Prostate gland (tissue), 2 donors: ENCODE results near the gene UBE4B. TPM values are rescaled to one million over a fixed set of nuclear protein-coding genes. Genes with fewer than 3 reads are reported as not detected.
A peak's percentile ranks its signal among the peaks of the same experiment; 100 is the strongest.

Source experiments
- DNase-seq: peaks from one replicate; pipeline ENCODE4 v3.0.0-alpha.2; 2019; ENCODE audit warnings: low spot score
- H3K27ac ChIP-seq, 2 donors: fragments of 200-600 bp; sonication (generic); 2 replicates each; pipeline ENCODE4 v1.5.1; 2017 to 2019
- H3K27me3 ChIP-seq: fragments of 200-600 bp; sonication (generic); replicated peaks from 2 replicates; pipeline ENCODE4 v1.5.1; 2019; ENCODE audit not compliant: insufficient read depth
- H3K36me3 ChIP-seq, 2 donors: fragments of 200-600 bp; sonication (generic); 1 replicate in 1 of 2; 2 replicates in 1 of 2; pipeline versions ENCODE4 v1.5.1 to v1.8.1; 2017 to 2019
- H3K4me1 ChIP-seq: fragments of 200-600 bp; sonication (generic); replicated peaks from 2 replicates; pipeline ENCODE4 v1.5.1; 2019
- H3K4me3 ChIP-seq, 2 donors: fragments of 200-600 bp; sonication (generic); 2 replicates each; pipeline ENCODE4 v1.5.1; 2017 to 2019
- H3K9me3 ChIP-seq: fragments of 200-600 bp; sonication (generic); 2 replicates; pipeline ENCODE4 v1.5.1; 2017
- POLR2A ChIP-seq: fragments of 450-650 bp; IDR thresholded peaks from one replicate; pipeline ENCODE4 v1.6.1; 2016; ENCODE audit warnings: antibody characterized with exemption, mild to moderate bottlenecking
- POLR2AphosphoS5 ChIP-seq: sonication (generic); formaldehyde crosslinking; IDR thresholded peaks from one replicate; pipeline ENCODE4 v1.6.1; 2017; ENCODE audit warnings: antibody characterized with exemption
- WGBS: methylation state at CpG from one replicate; pipeline ENCODE4 v1.1.5; 2018; 5-methylcytosine and 5-hydroxymethylcytosine counted together
- intact Hi-C: fragments of 100-400 bp; cut with DNase I; formaldehyde crosslinking; loops from one replicate; pipeline ENCODE4 v1.14.2; 2022
- total RNA-seq, 2 donors: library from RNA; depleted of rRNA; stranded (reverse); fragments of >200 nt; gene quantifications; one replicate each; pipeline ENCODE4 v1.1.0, GENCODE V29; 2016
- TF ChIP-seq, protein P1 (sequence below), 4 experiments: fragments of 200-600 bp in 2 of 4; fragments of 450-650 bp in 2 of 4; sonication (generic) in 2 of 4; IDR thresholded peaks; 1 replicate in 3 of 4; 2 replicates in 1 of 4; pipeline ENCODE4 v1.5.1; 2016 to 2019; ENCODE audit warnings: antibody characterized with exemption in 4 of 4, mild to moderate bottlenecking in 2 of 4, moderate library complexity in 2 of 4

Gene UBE4B
- total RNA-seq, 2 donors from 2014 or later: 49.0 to 68.1 TPM

DNA sequence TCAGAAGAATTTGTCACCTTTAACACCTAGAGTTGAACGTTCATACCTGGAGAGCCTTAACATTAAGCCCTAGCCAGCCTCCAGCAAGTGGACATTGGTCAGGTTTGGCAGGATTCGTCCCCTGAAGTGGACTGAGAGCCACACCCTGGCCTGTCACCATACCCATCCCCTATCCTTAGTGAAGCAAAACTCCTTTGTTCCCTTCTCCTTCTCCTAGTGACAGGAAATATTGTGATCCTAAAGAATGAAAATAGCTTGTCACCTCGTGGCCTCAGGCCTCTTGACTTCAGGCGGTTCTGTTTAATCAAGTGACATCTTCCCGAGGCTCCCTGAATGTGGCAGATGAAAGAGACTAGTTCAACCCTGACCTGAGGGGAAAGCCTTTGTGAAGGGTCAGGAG, 52.3 kb downstream of the UBE4B start:
- Histone ChIP-seq H3K27ac (no peak overlapping the region), H3K9me3 (no peaks in the 10 kb centered on the region), H3K4me1 (no peaks in the 10 kb centered on the region), H3K27me3 (no peaks in the 10 kb centered on the region), H3K4me3 (no peak overlapping the region), H3K36me3 (no peaks in the 10 kb centered on the region)
- WGBS: 69% methylated on average over 5 of the region's 5 CpGs
- TF ChIP-seq, protein P1, sequence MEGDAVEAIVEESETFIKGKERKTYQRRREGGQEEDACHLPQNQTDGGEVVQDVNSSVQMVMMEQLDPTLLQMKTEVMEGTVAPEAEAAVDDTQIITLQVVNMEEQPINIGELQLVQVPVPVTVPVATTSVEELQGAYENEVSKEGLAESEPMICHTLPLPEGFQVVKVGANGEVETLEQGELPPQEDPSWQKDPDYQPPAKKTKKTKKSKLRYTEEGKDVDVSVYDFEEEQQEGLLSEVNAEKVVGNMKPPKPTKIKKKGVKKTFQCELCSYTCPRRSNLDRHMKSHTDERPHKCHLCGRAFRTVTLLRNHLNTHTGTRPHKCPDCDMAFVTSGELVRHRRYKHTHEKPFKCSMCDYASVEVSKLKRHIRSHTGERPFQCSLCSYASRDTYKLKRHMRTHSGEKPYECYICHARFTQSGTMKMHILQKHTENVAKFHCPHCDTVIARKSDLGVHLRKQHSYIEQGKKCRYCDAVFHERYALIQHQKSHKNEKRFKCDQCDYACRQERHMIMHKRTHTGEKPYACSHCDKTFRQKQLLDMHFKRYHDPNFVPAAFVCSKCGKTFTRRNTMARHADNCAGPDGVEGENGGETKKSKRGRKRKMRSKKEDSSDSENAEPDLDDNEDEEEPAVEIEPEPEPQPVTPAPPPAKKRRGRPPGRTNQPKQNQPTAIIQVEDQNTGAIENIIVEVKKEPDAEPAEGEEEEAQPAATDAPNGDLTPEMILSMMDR (IDR thresholded peaks at IDR 0.05): no peak
- TF ChIP-seq POLR2A (no peak), POLR2AphosphoS5 (no peak)
- no peak for DNase-seq
- intact Hi-C loops: no loop called here

DNA sequence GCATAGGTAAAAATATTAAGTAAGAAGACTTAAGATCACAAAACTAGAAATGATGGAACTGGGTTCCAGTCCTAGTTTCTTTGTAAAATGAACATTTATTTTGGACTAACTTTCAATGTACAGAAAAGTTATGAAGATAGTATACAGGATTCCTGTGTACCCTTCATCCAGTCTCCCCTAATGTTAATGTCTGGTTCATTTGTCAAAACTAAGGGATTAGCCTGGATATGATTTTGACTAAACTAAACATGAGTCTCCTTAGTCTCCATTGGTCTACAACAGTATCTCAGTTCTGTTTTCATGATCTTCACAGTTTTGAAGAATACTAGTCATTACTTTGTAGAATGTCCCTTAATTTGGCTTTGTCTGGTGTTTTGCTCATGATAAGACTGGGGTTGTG, 54.5 kb downstream of the UBE4B start:
- H3K9me3 ChIP-seq: no peaks in the 10 kb centered on the region
- no peaks in the 10 kb centered on the region for H3K36me3 ChIP-seq
- TF ChIP-seq POLR2A: no peak
- TF ChIP-seq POLR2AphosphoS5: no peak
- TF ChIP-seq, protein P1 (IDR thresholded peaks at IDR 0.05): no peak
- no peaks in the 10 kb centered on the region for H3K27me3 ChIP-seq
- no peak overlapping the region for H3K4me3 ChIP-seq
- H3K4me1 ChIP-seq: no peaks in the 10 kb centered on the region
- no peak overlapping the region for H3K27ac ChIP-seq
- DNase-seq: no peak
- intact Hi-C loops: no loop called here

GRCh38 chr1:10101929-10102328, 69.2 kb downstream of the UBE4B start:
- Histone ChIP-seq H3K4me3 (no peak overlapping the region), H3K27ac (no peak overlapping the region), H3K27me3 (no peaks in the 10 kb centered on the region), H3K4me1 (peaks cover 6% of the 10 kb centered on the region), H3K36me3 (no peaks in the 10 kb centered on the region), H3K9me3 (no peaks in the 10 kb centered on the region)
- intact Hi-C loops: no loop called here
- DNase-seq: no peak
- no peak for TF ChIP-seq POLR2AphosphoS5
- TF ChIP-seq, protein P1 (IDR thresholded peaks at IDR 0.05): peak in 1 of 4 experiments; percentile 17

- Histone ChIP-seq H3K36me3 (no peaks in the 10 kb centered on the region), H3K27me3 (no peaks in the 10 kb centered on the region), H3K27ac (no peak overlapping the region), H3K4me3 (no peak overlapping the region), H3K9me3 (no peaks in the 10 kb centered on the region), H3K4me1 (peaks cover 6% of the 10 kb centered on the region)
- intact Hi-C loops: no loop called here
- TF ChIP-seq, protein P1 (IDR thresholded peaks at IDR 0.05): no peak
- TF ChIP-seq POLR2A: no peak
- no peak for TF ChIP-seq POLR2AphosphoS5
- WGBS: 97% methylated on average over 5 of the region's 5 CpGs
- no peak for DNase-seq
Observed at GRCh38 chr1:10103193-10103592, 70.4 kb downstream of the UBE4B start.

DNA sequence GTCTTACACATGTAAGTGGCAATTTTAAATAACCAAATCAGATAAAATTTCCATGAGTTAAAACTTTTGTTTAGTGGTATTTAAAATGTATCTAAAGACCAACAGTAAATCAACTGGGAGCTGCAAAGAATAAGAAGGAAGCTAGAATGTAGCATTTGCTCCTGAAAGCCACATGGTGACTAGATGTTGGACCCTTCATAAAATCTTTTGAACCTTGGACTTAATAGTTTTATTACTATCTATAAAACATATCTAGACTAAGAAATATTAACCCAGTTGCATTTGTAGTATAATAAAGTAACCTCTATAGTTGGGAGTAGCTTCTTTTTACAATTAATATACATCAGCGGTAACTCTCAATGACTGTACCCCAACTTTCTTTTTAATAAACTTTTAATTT, 72.1 kb downstream of the UBE4B start:
- Histone ChIP-seq H3K4me3 (no peak overlapping the region), H3K27ac (no peak overlapping the region), H3K9me3 (no peaks in the 10 kb centered on the region), H3K27me3 (no peaks in the 10 kb centered on the region), H3K4me1 (peaks cover 15% of the 10 kb centered on the region), H3K36me3 (no peaks in the 10 kb centered on the region)
- intact Hi-C loops: loop anchor here (5.0 kb wide), 1 partner anchor 38 kb away; no protein-coding TSS in a partner anchor
- no peak for DNase-seq
- WGBS: 98% methylated on average over 1 of the region's 1 CpG
- TF ChIP-seq, protein P1 (IDR thresholded peaks at IDR 0.05): no peak
- TF ChIP-seq POLR2A (no peak), POLR2AphosphoS5 (no peak)
